GM19395 (cell line): ENCODE data around the gene CORO6.

Experiments
- ATAC-seq: cut with Tn5 transposase; IDR thresholded peaks from one replicate; pipeline ENCODE4 v1.9.1; 2021; ENCODE audit warnings: mild to moderate bottlenecking, moderate library complexity; ENCODE audit not compliant: unreplicated experiment

The CORO6 gene

GRCh38 chr17:29578626-29579485 lies 43.9 kb downstream of the CORO6 start:
- ATAC-seq: no peak

DNA sequence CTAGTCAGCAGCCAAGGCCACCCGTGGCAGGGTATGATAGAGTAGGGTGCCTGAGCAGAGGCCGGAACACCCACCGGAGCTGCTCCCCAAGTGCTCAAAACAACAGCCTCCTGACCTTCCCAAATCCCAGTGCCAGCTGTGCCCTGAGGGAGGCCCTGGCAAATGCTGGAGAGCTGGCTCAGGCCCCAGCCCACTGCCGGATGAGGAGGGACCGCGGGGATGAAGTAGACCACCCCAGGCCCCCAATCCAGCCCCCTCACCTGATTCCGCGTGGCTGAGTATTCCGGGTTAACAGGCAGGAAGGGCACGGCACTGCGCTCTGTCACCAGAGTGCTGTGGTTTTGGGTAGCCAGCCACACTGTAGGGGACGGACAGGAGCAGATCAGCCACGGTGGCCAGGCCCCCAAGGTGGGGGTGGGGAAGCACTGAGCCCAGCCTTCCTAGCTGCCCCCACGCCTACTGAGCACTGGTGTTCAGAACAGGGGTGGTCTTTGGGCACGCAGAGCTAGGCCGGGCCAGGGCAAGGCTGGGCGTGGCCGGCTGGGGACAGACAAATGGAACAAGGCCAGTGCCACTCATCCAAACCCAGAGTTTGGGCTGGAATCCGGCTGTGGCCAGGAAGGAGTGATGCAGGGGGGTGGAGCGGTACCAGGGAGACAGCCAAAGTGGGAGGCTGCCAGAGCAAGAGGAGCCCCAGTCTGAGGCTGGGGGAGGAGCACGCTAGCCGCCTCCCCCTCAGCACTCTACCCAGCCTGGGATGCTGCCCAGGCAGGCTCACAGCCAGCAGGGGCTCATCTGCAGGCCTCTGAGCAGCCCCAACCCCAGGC lies 45.1 kb downstream of the CORO6 start:
- no peak for ATAC-seq

DNA sequence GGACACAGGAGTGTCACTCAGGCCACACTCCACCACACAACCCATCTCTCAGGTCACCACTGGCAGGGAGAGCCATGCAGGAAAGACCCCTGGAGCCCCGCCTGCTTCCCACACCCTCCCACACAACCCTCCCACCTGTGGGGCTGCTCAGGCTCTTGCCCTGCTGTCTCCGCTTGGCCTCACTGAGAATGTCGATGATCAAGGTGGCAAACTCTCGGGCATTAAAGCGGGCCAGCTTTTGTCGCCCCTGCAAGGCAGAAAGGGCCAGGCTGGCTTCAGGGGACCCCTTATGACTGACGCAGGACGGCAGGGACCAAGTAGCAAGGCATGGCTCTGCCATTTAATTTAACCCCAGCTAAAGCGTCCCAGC lies 45.7 kb downstream of the CORO6 start:
- no peak for ATAC-seq

DNA sequence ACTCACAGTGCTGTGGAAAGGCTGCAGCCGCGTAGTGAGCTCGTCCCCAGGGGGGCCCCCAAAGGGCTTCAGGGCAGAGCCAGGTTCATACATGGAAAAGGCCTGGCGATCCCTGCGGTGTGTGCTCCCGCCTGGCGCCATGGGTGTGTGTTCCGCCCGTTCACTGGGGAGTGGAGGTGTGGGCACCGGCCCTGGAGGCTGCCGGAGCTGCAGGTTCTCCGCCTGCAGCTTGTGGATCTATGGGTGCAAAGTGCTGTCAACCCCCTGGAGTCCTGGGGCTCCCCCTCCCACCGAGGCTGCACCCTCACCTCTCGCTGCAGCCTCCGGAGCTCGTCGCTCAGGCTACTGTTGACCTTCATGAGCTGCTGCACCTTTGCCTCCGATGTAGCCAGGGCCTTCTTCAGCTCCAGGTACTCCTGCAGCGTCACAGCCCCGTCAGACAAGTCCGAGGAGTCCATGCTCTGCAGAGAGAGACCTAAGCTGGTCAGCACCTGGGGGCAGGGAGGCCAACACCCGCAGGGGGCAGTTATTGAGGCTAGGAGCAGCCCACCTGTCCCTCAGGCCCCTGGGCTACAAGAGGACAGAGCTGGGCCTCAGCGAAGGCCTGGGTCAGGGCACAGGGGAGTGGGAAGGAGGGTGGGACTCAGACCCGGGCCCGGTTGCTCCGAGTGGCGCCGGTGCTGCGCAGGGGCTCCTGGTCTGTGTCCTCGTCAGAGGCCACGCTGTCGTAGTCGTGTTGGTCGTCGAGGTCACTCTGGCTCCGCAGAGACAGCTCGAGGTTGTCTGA lies 46.3 kb downstream of the CORO6 start:
- no peak for ATAC-seq

DNA sequence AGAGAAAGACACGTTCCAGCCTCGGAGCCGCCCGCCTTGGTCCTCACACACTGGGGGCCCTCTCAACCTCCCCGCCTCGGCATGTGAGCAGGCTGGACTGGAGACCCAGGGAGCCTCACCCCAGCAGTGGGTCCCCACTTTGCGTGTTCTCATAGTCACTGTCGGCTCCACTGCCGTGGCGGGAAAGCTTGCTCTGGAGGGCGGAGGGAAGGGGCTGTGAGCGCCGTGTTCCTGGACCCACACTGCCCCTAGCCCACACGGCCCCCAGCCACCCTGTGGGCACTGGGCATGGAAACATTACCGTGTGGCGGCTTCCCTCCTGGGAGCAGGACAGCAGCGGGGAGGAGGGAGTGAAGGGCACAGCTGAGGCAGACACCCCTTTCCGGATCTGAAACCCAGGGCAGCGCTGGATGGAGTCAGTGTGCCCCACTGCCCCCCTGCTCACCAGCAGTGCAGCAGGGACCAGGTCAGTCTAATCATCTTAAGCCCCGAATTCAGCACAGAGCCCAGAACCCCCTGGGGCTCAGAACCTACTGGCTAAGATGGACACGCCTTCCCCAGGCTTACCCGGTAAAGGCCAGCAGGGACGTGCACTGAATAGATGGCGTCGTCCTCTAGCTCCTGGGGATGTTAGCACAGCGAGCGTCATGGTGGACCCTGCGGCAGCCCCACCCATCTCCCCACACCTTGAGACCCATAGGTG lies 47.0 kb downstream of the CORO6 start:
- ATAC-seq: no peak

DNA sequence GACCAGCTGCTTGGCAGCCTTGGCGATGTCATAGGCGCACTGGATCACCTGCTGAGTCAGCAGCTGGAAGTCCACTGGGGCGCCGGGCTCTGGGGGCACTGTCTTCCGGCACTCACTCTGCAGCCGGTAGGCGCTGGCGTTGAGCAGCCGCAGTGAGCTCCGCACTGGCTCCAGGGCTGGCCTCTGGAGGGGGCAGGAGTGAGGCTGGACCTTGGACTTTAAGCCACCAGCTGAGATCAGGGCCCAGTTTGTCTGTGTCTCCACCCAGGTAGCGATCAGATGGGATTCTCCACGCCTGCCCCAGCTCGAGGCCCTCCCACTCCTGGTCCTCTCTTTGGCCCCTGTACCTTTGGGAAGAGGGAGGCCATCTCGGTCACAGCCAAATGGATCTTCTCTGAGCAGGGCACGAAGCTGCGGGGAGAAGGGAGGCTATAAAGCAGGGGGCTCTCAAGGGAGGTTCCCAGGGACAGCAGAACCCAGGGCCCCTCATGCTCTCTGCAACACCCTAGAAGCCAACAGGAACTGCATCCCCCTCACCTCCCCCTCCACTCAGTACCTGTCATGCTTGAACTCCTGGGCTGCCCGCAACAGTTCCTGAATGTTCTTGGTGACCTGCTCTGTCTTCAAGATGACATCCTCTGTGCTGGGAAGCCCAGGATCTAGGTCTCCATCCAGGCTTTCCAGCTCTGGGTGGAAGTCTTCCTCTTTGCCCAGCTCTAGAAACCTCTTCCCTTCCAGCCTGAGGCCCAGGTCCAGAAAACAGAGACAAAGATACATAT lies 47.8 kb downstream of the CORO6 start:
- ATAC-seq: no peak

DNA sequence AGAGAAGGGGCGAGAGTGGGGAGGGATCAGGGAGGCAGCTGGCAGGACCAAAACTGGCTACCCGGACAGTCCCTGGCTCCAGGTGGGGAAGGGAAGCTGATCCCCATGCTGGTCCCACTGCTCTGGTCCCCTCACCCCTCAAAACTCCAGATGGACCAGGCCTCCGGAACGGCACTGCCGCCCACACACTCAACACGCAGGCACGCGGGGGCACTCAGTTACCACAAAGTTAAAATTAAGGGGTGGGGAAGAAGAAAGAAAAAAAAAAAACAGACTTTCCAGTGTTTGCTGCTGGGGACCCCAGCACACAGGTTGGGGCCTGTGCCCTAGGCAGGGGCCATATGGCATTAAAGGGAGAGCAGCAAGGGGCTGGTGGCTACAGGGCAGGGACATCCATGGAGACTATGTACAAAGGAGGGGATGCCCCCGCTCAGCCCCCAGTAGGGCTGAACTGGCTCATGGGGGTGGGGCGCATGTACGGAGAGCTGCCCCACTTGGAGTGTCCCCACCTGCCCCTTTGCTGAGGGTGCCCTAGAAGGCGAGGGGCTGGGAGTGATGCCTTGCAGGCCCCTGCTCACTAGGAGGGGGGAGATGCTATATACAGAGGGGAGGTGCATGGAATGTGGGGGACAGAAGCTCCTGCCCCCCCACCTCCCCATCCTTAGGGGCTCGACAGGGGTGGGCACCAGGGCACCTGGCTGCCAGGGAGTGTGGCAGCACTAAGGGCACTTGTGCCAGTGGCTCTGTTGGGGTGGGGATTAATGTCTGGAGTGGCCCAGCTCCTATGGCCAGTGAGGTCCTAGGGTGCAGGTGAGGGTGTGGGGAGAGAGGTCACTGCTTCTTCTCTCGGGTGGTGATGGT lies 48.6 kb downstream of the CORO6 start:
- ATAC-seq: no peak

DNA sequence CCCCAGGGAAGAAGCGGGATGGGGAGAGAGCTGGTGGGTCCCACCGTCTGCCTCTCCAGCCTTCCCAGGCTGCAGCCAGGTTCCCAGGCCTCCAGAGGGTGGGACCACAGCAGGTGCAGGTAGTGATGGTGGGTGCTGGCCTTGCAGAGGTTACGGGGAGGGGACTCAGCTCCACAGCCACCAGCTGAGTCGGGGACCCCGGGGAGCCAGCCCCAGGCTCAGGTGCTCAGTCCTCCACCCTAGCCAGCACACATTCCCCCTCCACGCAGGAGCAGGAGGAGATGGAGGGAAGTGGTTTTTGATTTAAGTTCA lies 49.2 kb downstream of the CORO6 start:
- no peak for ATAC-seq

DNA sequence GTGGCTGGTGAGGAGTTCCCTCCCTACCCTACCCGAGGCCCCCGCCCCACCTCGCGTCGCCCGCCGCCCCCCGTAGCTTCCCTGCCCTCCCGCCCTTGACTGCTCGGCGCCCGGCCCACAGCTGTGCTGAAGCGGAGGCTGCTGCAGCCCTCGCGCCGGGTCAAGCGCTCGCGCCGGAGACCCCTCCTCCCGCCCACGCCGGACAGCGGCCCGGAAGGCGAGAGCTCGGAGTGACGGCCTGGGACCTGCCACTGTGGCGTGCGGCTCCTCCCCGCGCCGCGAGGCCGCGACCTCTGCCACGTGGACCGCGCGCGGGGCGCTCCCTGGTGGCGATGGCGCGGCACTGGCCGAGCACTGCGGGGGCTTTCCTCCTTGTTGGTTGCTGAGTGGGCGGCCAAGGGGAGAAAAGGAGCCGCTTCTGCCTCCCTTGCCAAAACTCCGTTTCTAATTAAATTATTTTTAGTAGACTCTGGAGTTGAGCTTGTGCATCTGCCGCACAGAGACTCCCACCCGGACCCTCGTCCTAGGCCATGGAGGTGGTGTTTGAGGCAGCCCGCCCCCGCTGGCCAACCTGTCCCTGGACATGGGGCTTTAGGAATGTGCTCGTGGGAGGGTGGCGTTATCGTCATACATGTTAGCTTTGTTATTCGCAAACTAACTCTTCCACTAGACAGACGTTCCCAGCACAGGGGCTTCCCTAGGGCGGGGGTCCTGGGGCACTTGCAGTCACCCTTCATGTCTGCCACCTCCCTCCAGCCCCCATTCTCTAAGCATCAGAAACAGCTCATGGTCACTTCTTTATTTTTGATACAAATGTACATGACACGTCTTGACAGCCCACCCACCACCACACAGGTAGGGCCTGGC lies 49.8 kb downstream of the CORO6 start:
- ATAC-seq: no peak

- ATAC-seq: no peak
These were observed 50.6 kb downstream of the CORO6 start for GRCh38 chr17:29571883-29572681.

DNA sequence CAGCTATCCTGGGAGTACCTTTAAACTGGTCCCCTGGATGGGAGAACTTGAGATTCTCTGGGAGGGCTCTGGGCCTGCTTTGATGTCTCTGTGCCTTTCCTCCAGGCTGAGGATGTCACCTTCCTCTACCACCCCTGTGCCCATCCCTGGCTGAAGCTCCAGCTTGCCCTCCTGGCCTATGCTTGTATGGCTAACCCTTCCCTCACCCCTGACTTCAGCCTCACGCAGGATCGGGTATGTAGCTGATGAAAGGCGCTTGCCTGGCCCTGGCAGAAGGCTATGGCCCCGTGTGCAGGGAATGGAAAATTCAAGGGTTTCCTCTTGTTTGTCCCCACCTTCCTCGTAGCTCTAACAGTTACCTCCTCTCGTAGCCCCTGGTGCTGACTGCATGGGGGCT lies 51.2 kb downstream of the CORO6 start:
- no peak for ATAC-seq

DNA sequence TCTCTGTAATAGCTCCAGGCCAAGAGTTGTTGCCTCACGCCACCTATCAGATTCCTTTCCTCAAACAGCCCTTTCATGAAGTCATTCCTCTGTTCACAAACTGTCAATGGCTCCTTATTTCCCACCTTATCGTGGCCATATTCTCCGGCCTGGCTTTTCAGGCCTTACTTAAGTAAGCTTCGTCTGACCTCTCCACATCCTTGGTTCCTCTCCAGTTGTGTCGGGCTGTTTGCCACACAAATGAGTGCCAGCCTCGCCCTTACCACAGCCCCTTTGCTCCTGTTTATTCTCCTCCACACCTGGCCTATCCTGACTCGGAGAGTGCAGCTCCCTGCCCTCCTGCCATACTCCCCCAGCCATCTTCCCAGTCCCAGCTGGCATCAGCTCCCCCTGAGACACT lies 52.2 kb downstream of the CORO6 start:
- ATAC-seq: no peak

- no peak for ATAC-seq
These were observed 53.3 kb downstream of the CORO6 start for GRCh38 chr17:29569245-29569950.

GRCh38 chr17:29568331-29569244 lies 54.1 kb downstream of the CORO6 start, which contains the start of gene TP53I13:
Gene TP53I13 (plus strand): TSS chr17:29568701. CDS start chr17:29568759, 58 bp downstream.
- ATAC-seq: peak; percentile 51

- ATAC-seq: peak; percentile 51
These were observed 55.0 kb downstream of the CORO6 start for GRCh38 chr17:29567554-29568330.
